SK-N-SH (cell line): ENCODE measurements around the gene DNAH6. TPM values are rescaled to one million over a fixed set of nuclear protein-coding genes. Genes with fewer than 3 reads are reported as not detected.
"Not testable (repeated sequence)": the region's sequence is repeated elsewhere in the genome, so short reads cannot be mapped to it uniquely, and the experiment has no call there.

Source experiments
- CTCF ChIA-PET: fragments of 300-600, 350-600 bp; formaldehyde crosslinking; extraction: SDS; loops from one replicate; lab custom pipeline; 2021; lab: Yijun Ruan, JAX
- POLR2A ChIA-PET: fragments of 350-600 bp; sonication (Branson Sonifier 250); formaldehyde crosslinking; extraction: SDS; loops from one replicate; lab custom pipeline; 2020; ENCODE audit warnings: antibody characterized with exemption, inconsistent platforms; lab: Yijun Ruan, JAX
- DNase-seq: peaks from one replicate; pipeline ENCODE4 v3.0.0; 2012
- H2AFZ ChIP-seq: fragments of 200-600 bp; sonication (generic); 2 replicates; pipeline ENCODE4 v1.8.1; 2016; ENCODE audit warnings: antibody characterized with exemption, mild to moderate bottlenecking, low read depth
- H3F3A ChIP-seq: fragments of 200-600 bp; sonication (generic); replicated peaks from 2 replicates; pipeline ENCODE3; 2016; ENCODE audit warnings: antibody characterized with exemption, mild to moderate bottlenecking; ENCODE audit not compliant: insufficient read depth
- H3K27ac ChIP-seq, 2 experiments: fragments of 200-500 bp in 1 of 2; fragments of 200-600 bp in 1 of 2; sonication (Bioruptor generic) in 1 of 2; sonication (generic), shearing (Covaris generic) in 1 of 2; 2 replicates each; pipeline versions ENCODE4 v1.5.1 to v1.6.1; 2014 to 2016; ENCODE audit warnings: low read depth in 2 of 2, inconsistent platforms in 1 of 2, low read length in 1 of 2, mild to moderate bottlenecking in 1 of 2, mixed read lengths in 1 of 2
- H3K27me3 ChIP-seq: fragments of 200-600 bp; sonication (generic), shearing (Covaris generic); 2 replicates; pipeline ENCODE4 v1.6.1; 2016; ENCODE audit warnings: mixed run types; ENCODE audit not compliant: insufficient read depth
- H3K36me3 ChIP-seq, 2 experiments: fragments of 200-500 bp in 1 of 2; fragments of 200-600 bp in 1 of 2; sonication (Bioruptor generic) in 1 of 2; sonication (generic) in 1 of 2; replicated peaks in 1 of 2; 2 replicates each; pipeline versions ENCODE3 to v1.5.1; 2014 to 2016; ENCODE audit warnings: low read length in 1 of 2, mild to moderate bottlenecking in 1 of 2; ENCODE audit not compliant: insufficient read depth in 2 of 2, control insufficient read depth in 1 of 2
- H3K4me1 ChIP-seq, 2 experiments: fragments of 200-500 bp in 1 of 2; fragments of 200-600 bp in 1 of 2; sonication (Bioruptor generic) in 1 of 2; sonication (generic), shearing (Covaris generic) in 1 of 2; 2 replicates each; pipeline versions ENCODE4 v1.5.1 to v1.6.1; 2014 to 2016; ENCODE audit warnings: low read depth in 1 of 2, low read length in 1 of 2, mixed run types in 1 of 2; ENCODE audit not compliant: insufficient read depth in 2 of 2, control insufficient read depth in 1 of 2
- H3K4me2 ChIP-seq: fragments of 200-600 bp; sonication (generic), shearing (Covaris generic); 2 replicates; pipeline ENCODE4 v1.6.1; 2017; ENCODE audit warnings: mixed run types
- H3K4me3 ChIP-seq, 2 experiments: fragments of 200-500 bp in 1 of 2; fragments of 200-600 bp in 1 of 2; sonication (Bioruptor generic) in 1 of 2; sonication (generic), shearing (Covaris generic) in 1 of 2; 2 replicates each; pipeline versions ENCODE4 v1.5.1 to v1.8.1; 2014 to 2016; ENCODE audit warnings: low read depth in 2 of 2, inconsistent platforms in 1 of 2, low read length in 1 of 2, mild to moderate bottlenecking in 1 of 2, mixed read lengths in 1 of 2, moderate library complexity in 1 of 2
- H3K79me2 ChIP-seq: fragments of 200-600 bp; sonication (generic); 2 replicates; pipeline ENCODE4 v1.8.1; 2017; ENCODE audit warnings: mild to moderate bottlenecking; ENCODE audit not compliant: insufficient read depth
- H3K9ac ChIP-seq: fragments of 200-600 bp; sonication (generic); 2 replicates; pipeline ENCODE4 v1.6.1; 2017; ENCODE audit warnings: mixed run types
- H3K9me2 ChIP-seq: fragments of 200-600 bp; sonication (generic); 2 replicates; pipeline ENCODE4 v1.6.1; 2017; ENCODE audit warnings: mixed run types
- H3K9me3 ChIP-seq: fragments of 200-600 bp; sonication (generic); 2 replicates; pipeline ENCODE4 v1.6.1; 2017; ENCODE audit warnings: mixed run types, mild to moderate bottlenecking, moderate library complexity
- H4K20me1 ChIP-seq: fragments of 200-600 bp; sonication (generic); 2 replicates; pipeline ENCODE4 v1.6.1; 2017; ENCODE audit warnings: mild to moderate bottlenecking, mixed run types; ENCODE audit not compliant: insufficient read depth
- FOXJ3 ChIP-seq: sonication (generic); formaldehyde crosslinking; IDR thresholded peaks from 2 replicates; pipeline ENCODE4 v1.5.1; 2020; ENCODE audit warnings: mild to moderate bottlenecking, missing genetic modification reagents
- FOXM1 ChIP-seq: IDR thresholded peaks from 2 replicates; pipeline ENCODE4 v1.4.0; 2012; ENCODE audit warnings: low read depth, mild to moderate bottlenecking
- GATA2 ChIP-seq: sonication (generic); formaldehyde crosslinking; IDR thresholded peaks from 2 replicates; pipeline ENCODE4 v1.5.0; 2020; ENCODE audit warnings: mild to moderate bottlenecking, missing genetic modification reagents
- IRF3 ChIP-seq: fragments of 150-350 bp; IDR thresholded peaks from 2 replicates; pipeline ENCODE4 v1.6.1; 2016; ENCODE audit warnings: mild to moderate bottlenecking, low read depth, low read length
- MEF2A ChIP-seq: IDR thresholded peaks from 2 replicates; pipeline ENCODE4 v1.4.0; 2012; ENCODE audit warnings: low read depth, borderline replicate concordance
- NFIC ChIP-seq: IDR thresholded peaks from 2 replicates; pipeline ENCODE4 v1.4.0; 2012; ENCODE audit warnings: borderline replicate concordance
- NRF1 ChIP-seq: IDR thresholded peaks from 2 replicates; pipeline ENCODE4 v1.6.1; 2012; ENCODE audit warnings: low read depth, mild to moderate bottlenecking, low read length
- PBX3 ChIP-seq: IDR thresholded peaks from 2 replicates; pipeline ENCODE4; 2012
- POLR2AphosphoS5 ChIP-seq: IDR thresholded peaks from 2 replicates; pipeline ENCODE4 v1.6.1; 2012; ENCODE audit warnings: low read depth, low read length
- RAD21 ChIP-seq: IDR thresholded peaks from 2 replicates; pipeline ENCODE4 v1.6.1; 2012; ENCODE audit warnings: mild to moderate bottlenecking, low read length
- RCOR1 ChIP-seq: fragments of 150-350 bp; IDR thresholded peaks from 2 replicates; pipeline ENCODE4 v1.6.1; 2017; ENCODE audit warnings: antibody characterized with exemption, low read length
- RXRA ChIP-seq: IDR thresholded peaks from 2 replicates; pipeline ENCODE4 v1.4.0; 2012; ENCODE audit warnings: low read depth, mild to moderate bottlenecking, borderline replicate concordance
- TEAD4 ChIP-seq: IDR thresholded peaks from 2 replicates; pipeline ENCODE4 v1.4.0; 2012; ENCODE audit warnings: mild to moderate bottlenecking, borderline replicate concordance; ENCODE audit not compliant: insufficient read depth
- ZBTB33 ChIP-seq: IDR thresholded peaks from 2 replicates; pipeline ENCODE4 v1.4.0; 2012; ENCODE audit warnings: low read depth, borderline replicate concordance
- WGBS: methylation state at CpG from one replicate; pipeline ENCODE4 v1.1.6; 2017; ENCODE audit warnings: low lambda C conversion rate; 5-methylcytosine and 5-hydroxymethylcytosine counted together
- polyA plus RNA-seq, 3 experiments: library from polyadenylated mRNA; depleted of rRNA; stranded (reverse); fragments of >200 nt; gene quantifications; 2 replicates each; pipeline ENCODE4 v1.2.3, GENCODE V29; 2012

Gene DNAH6
- polyA plus RNA-seq, 1 of the 3 experiments (the other 2 are of a cell fraction): 0.03 TPM

GRCh38 chr2:84551526-84551925 is 35.2 kb downstream of the DNAH6 start:
- POLR2A ChIA-PET, H3K4me1 ChIP-seq, DNase-seq, H3K9me2 ChIP-seq, H3K27ac ChIP-seq, CTCF ChIA-PET, H4K20me1 ChIP-seq, H3K9ac ChIP-seq, H2AFZ ChIP-seq, H3K9me3 ChIP-seq, H3K4me3 ChIP-seq, H3K4me2 ChIP-seq, H3K27me3 ChIP-seq, H3F3A ChIP-seq, H3K36me3 ChIP-seq, H3K79me2 ChIP-seq: not testable (repeated sequence)
- WGBS: 28% methylated on average over 6 of the region's 6 CpGs

GRCh38 chr2:84556190-84556589 is 39.9 kb downstream of the DNAH6 start:
- Histone ChIP-seq H2AFZ (no peak overlapping the region), H3K27me3 (no peaks in the 10 kb centered on the region), H3K9me2 (no peaks in the 10 kb centered on the region), H3K4me2 (no peak overlapping the region), H3K79me2 (no peaks in the 10 kb centered on the region), H3K36me3 (no peaks in the 10 kb centered on the region), H3F3A (no peaks in the 10 kb centered on the region), H3K9ac (no peak overlapping the region), H3K4me3 (no peak overlapping the region), H3K4me1 (no peaks in the 10 kb centered on the region)
- ChIA-PET CTCF (no interaction called here), POLR2A (no interaction called here)
- WGBS: 32% methylated on average over 3 of the region's 3 CpGs
- no peak for DNase-seq
- no peak for TF ChIP-seq ZBTB33
- TF ChIP-seq RCOR1: no peak
- TF ChIP-seq FOXM1: no peak
- no peak for TF ChIP-seq RAD21
- no peak for TF ChIP-seq PBX3
- no peak for TF ChIP-seq GATA2 (CRISPR knock-in tag)
- no peak for TF ChIP-seq TEAD4
- TF ChIP-seq, all 33 proteins: peak for 0
- Histone ChIP-seq H4K20me1 (no peaks in the 10 kb centered on the region), H3K27ac (no peak overlapping the region), H3K9me3 (0 out of 2 replicates have a peak, but pooled peaks cover 9% of the 10 kb centered on the region)

GRCh38 chr2:84559838-84560237 is 43.5 kb downstream of the DNAH6 start:
- H3K4me2 ChIP-seq: no peak overlapping the region
- no peak overlapping the region for H3K4me3 ChIP-seq
- H3K4me1 ChIP-seq: no peaks in the 10 kb centered on the region
- H3K9ac ChIP-seq: no peak overlapping the region
- no peaks in the 10 kb centered on the region for H3K27me3 ChIP-seq
- H3K27ac ChIP-seq: no peak overlapping the region
- no peaks in the 10 kb centered on the region for H3F3A ChIP-seq
- no peaks in the 10 kb centered on the region for H4K20me1 ChIP-seq
- no peak overlapping the region for H2AFZ ChIP-seq
- CTCF ChIA-PET: no interaction called here
- POLR2A ChIA-PET: no interaction called here
- H3K9me3 ChIP-seq: 0 out of 2 replicates have a peak, but pooled peaks cover 9% of the 10 kb centered on the region
- no peak for DNase-seq
- H3K79me2 ChIP-seq: no peaks in the 10 kb centered on the region
- TF ChIP-seq NRF1: no peak
- TF ChIP-seq RXRA: no peak
- TF ChIP-seq MEF2A: no peak
- TF ChIP-seq PBX3: no peak
- TF ChIP-seq IRF3: no peak
- no peak for TF ChIP-seq POLR2AphosphoS5
- TF ChIP-seq NFIC: no peak
- no peak for TF ChIP-seq FOXJ3 (CRISPR knock-in tag)
- no peaks in the 10 kb centered on the region for H3K36me3 ChIP-seq
- no peaks in the 10 kb centered on the region for H3K9me2 ChIP-seq
